Dedifferentiated amniotic fluid mesenchymal stem cell (primary cell): ENCODE results near the gene RAB5B.
"Not testable (repeated sequence)": the region's sequence is repeated elsewhere in the genome, so short reads cannot be mapped to it uniquely, and the experiment has no call there.

Source experiments
- DNase-seq: peaks from one replicate; pipeline ENCODE4 v3.0.0-alpha.2; 2016; ENCODE audit errors: extremely low spot score

The RAB5B gene

GRCh38 chr12:55940065-55940732, 33.7 kb upstream of the RAB5B start:
- DNase-seq: peak; percentile 79

DNA sequence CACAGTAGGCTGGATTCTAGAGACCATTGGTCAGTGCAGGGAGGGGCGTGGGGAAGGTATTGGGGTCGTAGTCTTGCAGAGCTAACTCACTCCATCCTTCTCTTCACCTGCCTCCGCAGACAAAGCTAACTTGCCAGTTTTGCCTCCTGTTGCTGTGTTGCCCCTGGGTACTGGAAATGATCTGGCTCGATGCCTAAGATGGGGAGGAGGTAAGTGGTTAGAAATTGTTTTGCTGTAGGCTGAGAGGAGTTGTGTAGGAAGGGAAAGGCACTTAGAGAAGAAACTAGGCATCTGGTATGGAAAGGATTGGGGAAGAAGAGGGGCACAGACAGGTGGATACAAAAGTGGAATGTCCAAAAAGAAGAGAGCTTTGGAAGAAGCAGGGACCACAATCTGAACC, 31.8 kb upstream of the RAB5B start:
- DNase-seq: no peak

DNA sequence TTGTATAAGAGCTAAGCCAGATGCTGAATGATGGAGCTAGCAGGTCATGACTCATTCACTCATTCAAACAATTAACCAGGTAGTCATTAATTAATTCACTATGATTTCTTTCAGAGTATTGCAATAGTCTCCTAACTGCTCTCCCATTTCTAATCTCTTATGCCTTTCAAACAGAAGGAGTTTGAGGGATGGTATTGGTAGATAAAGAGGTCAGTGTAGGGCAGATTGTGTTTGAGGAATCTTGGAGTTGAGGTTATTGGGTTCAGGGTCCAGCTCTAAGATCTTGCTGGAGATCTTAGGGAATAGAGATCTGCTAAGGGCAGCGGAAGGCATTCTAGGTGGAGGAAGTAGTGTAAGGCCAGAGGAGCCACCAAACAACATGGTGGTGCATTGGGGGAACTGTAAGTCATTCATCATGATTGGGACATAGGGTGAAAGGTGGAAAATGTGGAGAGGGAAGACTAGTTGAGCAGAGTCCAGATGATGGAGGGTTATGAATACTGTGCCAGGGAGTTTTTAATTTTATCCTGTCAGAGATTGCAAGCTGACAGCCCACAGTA, 31.2 kb upstream of the RAB5B start:
- DNase-seq: no peak

DNA sequence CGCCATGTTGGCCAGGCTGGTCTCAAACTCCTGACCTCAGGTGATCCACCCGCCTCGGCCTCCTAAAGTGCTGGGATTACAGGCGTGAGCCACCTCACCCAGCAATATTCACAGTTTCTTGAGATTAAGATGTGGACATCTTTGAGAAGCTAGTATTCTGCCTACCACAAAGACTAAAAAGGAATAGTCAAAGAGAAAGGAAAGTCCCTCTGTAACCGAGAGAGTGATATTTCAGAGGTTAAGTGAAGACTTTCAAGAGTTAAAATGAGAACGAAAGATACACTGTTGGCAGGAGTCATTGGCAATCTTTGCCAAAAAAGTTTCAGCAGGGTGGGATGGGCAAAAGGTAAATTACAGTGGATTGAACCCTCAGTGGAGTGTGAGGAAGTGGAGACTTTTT, 27.3 kb upstream of the RAB5B start:
- no peak for DNase-seq

DNA sequence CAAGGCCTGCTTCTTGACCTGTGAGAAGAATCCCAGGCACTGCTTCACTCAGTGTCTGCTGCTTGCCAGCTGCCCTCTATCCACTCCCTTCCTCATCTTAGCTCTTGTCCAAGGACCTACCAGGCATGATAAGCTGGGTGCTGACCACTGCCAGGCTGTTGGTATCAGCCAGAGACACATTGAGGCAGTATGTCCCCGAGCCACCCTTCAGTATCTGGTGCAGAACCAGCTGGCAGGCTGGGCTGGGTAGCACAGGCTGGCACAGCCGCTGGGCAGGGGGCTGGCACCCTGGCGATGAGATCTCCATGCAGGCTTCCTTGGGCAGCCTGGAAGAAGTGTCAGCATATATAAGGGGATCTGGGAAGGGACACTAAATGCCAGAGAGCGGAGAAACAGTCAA, 18.5 kb upstream of the RAB5B start:
- DNase-seq: no peak

DNA sequence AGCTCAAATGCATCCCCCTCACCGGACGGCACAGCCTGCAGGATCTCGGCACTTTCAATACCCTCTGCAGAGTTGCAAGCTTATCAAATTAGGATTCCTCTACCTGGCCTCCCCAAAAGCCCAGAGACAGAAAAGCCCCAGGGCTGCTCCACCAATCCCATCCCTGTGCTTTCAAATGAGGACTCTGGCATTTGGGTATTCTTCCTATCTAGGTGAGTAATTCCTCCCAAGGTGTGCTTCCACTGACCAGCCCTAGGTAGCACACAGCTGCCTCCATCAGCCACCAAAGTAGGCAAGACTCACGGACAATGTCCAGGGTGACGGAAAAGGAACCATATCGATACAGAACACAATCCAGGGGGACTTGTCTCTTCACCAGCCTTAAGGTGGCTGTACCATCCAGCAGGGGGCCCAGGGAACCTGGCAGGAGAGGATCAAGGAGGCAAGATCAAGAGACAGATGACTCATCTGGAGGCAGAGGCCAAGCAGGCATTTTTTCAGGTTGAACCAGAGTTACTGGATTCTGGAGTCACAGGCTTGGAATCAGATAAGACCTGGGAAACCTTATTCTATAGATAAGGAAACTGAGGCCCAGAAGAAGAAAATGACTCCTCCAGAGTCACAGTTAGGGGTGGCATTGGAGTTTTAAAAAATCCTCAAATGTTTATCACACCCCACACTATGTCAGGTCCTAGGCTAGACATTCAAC, 17.9 kb upstream of the RAB5B start:
- no peak for DNase-seq

- DNase-seq: no peak
Measured at GRCh38 chr12:55957106-55957859, 16.6 kb upstream of the RAB5B start.

DNA sequence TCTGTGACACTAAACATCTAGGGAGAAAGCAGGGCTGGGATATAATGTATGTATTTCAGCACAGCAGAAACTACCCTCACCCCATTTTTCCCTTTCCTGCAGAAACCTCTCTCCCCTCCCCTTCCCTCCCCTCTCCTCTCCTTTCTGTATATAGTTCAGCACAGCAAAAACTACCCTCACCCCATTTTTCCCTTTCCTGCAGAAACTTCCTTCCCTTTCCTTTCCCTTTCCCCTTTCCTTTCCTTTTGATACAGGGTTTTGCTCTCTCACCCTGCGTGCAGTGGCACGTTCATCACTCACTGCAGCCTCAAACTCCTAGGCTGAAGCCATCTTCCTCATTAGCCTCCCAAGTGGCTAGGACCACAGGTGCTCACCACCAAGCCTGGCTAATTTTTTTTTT, 10.1 kb upstream of the RAB5B start:
- DNase-seq: no peak

DNA sequence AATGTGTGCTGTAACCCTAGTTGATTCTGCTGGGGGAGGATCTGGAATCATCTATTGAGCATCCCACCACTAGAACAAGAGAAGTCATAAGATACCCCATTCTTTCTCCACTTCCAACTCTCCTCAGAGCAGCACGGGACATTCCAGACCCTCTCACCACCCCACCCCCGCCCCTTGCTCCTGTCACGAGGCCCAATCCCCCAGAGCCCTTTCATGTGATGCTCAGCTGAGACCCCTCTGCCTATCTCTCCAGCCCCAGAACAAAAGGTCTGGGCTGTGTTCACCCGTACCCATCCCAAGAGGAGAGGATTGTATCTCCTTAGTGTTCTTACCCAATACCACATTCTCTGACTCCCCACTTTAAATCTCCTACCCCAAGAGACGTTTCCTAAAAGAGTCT, 8.6 kb upstream of the RAB5B start:
- DNase-seq: no peak

DNA sequence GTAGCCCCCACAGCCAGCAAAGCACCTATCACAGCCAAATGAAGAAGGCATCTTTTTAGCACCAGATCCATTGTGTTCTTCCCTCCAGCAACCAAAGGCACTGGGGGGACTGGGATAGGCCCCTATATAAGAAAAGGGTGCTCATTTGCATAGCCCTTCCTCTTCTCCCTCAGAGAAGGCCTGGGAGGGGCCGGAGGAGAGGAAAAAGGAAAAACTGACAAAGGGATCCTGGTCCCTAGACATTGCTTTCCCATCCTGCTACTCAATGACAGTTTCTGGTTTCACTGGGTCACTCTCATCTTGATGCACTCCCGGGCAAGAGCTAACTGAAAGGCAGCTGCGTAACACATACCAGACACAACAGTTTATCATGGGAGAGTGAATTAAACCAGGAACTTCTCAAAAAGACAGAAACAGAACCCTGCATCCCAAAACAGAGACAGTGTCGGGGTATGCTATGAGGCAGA, 7.9 kb upstream of the RAB5B start, which contains the start of gene PMEL:
TSS of gene PMEL (minus strand) at position 102 of the 467 bp plus-strand sequence. CDS start at position 71, 31 bp downstream.
- no peak for DNase-seq

GRCh38 chr12:55966408-55967281, 7.2 kb upstream of the RAB5B start, which contains the start of gene CDK2:
CDK2 (plus strand) TSS chr12:55966830; CDS start chr12:55967009, 179 bp downstream.
- peak; percentile 66 for DNase-seq

GRCh38 chr12:55969356-55969755, 4.5 kb upstream of the RAB5B start:
- no peak for DNase-seq

GRCh38 chr12:55970775-55971174, 3.1 kb upstream of the RAB5B start:
- DNase-seq: no peak

GRCh38 chr12:55972042-55972441, 1.8 kb upstream of the RAB5B start:
- peak; percentile 25 for DNase-seq

DNA sequence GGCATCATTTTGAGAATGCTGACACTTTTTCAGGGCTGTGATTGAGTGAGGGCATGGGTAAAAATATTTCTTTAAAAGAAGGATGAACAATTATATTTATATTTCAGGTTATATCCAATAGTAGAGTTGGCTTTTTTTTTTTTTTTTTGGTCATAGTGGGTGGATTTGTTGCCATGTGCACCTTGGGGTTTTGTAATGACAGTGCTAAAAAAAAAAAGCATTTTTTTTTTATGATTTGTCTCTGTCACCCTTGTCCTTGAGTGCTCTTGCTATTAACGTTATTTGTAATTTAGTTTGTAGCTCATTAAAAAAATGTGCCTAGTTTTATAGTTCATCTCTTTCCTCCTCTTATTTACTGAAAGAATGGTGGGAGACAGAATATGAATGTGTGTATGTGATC, 1.4 kb upstream of the RAB5B start:
- no peak for DNase-seq

GRCh38 chr12:55972911-55973598, 823 bp upstream of the RAB5B start:
- DNase-seq: no peak

DNA sequence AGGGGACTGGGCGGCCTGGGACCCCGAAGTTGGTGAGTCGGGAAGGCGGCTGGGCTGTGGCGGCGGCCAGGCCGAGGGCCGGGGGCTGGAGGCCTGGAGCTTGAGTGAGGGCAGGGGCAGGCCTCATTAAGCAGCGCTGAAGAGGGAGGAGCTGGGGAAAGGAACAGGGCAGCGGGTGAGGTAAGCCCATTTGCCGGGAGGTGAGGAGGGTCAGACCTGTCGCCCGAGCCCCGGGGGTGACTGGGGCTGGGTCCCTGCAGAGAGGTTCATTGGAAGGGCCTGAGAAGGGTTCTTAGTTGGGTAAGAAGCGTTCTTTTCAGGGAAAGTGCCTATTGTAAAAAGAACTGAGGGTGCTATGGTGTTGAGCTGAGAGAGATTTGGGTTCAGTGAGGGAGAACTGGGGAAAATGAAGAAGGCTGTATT, 441 bp downstream of the RAB5B start:
- no peak for DNase-seq

DNA sequence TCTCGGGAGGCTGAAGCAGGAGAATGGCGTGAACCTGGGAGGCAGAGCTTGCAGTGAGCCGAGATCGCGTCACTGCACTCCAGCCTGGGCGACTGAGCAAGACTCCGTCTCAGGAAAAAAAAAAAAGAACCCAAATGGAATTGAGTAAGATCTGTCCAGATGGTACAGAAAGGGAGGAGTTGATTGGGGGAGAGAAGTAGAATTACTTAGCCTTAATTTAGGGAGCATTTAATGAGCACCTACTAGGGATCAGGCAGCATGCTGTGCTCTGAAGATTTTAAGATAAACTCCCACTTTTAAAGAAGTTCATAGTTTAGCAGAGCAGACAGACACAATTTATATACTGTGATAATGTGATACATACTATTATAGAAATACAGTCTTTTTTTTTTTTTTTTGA, 4.5 kb downstream of the RAB5B start:
- DNase-seq: no peak

- no peak for DNase-seq
Measured at GRCh38 chr12:55979069-55979468, 5.2 kb downstream of the RAB5B start.

GRCh38 chr12:55981882-55982281, 8.0 kb downstream of the RAB5B start:
- not testable (repeated sequence) for DNase-seq
